K562 (cell line): ENCODE measurements around the gene MAST3. TPM values are rescaled to one million over a fixed set of nuclear protein-coding genes. Genes with fewer than 3 reads are reported as not detected.

Experiments used
- ATAC-seq: fragments of 200-7000 bp; cut with Tn5 transposase; 3 replicates; pipeline ENCODE4 v1.9.1; 2020; ENCODE audit warnings: moderate library complexity
- BruUV-seq: library from RNA; stranded (reverse); fragments of 400-500 nt; replicated peaks from 2 replicates; lab custom pipeline; 2021; lab: Mats Ljungman, UMichigan
- CTCF ChIA-PET: fragments of 300-600 bp; formaldehyde crosslinking; extraction: SDS; loops from one replicate; lab custom pipeline; 2021; ENCODE audit warnings: low intra/inter-chr PET ratio; lab: Yijun Ruan, JAX
- POLR2A ChIA-PET: fragments of 300-600, 350-650 bp; sonication (Branson Sonifier 250); formaldehyde crosslinking; extraction: SDS; loops from one replicate; lab custom pipeline; 2021; ENCODE audit warnings: antibody characterized with exemption, inconsistent platforms; lab: Yijun Ruan, JAX
- DNase-seq, 4 experiments: peaks; one replicate each; pipeline versions ENCODE4 v3.0.0 to v3.0.0-alpha.2; 2011 to 2018; ENCODE audit warnings: low spot score in 3 of 4, mixed read lengths in 3 of 4; ENCODE audit errors: extremely low read depth in 1 of 4
- FAIRE-seq: peaks from 2 replicates; lab custom pipeline; 2011; peaks lifted over from hg19 to GRCh38; lab: Jason Lieb, UNC
- H2AFZ ChIP-seq: 2 replicates; pipeline ENCODE4 v1.6.0; 2011; ENCODE audit warnings: low read depth, low read length, control low read depth, inconsistent platforms
- H3K27ac ChIP-seq: fragments of 200-600 bp; 3 replicates; pipeline ENCODE4 v1.8.0; 2011; ENCODE audit warnings: low read depth, mild to moderate bottlenecking, control low read depth, inconsistent platforms, low read length, moderate library complexity, mixed read lengths; ENCODE audit errors: extremely low read depth
- H3K27me3 ChIP-seq, 2 experiments: fragments of 300-600 bp in 1 of 2; 2 replicates in 1 of 2; 3 replicates in 1 of 2; pipeline versions ENCODE4 v1.6.0 to v1.8.0; 2011; ENCODE audit warnings: inconsistent platforms in 2 of 2, low read length in 2 of 2, mild to moderate bottlenecking in 1 of 2, mixed read lengths in 1 of 2, moderate library complexity in 1 of 2; ENCODE audit not compliant: control insufficient read depth in 2 of 2, insufficient read depth in 2 of 2
- H3K36me3 ChIP-seq: fragments of 300-600 bp; 3 replicates; pipeline ENCODE4 v1.8.0; 2011; ENCODE audit warnings: mild to moderate bottlenecking, low read length, inconsistent platforms; ENCODE audit not compliant: control insufficient read depth, insufficient read depth
- H3K4me1 ChIP-seq, 2 experiments: fragments of 200-600 bp in 1 of 2; replicated peaks in 1 of 2; 2 replicates in 1 of 2; 3 replicates in 1 of 2; pipeline versions ENCODE4 v1.5.1 to v1.8.0; 2011; ENCODE audit warnings: inconsistent platforms in 2 of 2, low read length in 2 of 2, mild to moderate bottlenecking in 1 of 2, mixed read lengths in 1 of 2, moderate library complexity in 1 of 2; ENCODE audit not compliant: control insufficient read depth in 2 of 2, insufficient read depth in 2 of 2
- H3K4me2 ChIP-seq: 2 replicates; pipeline ENCODE4 v1.6.1; 2011; ENCODE audit warnings: low read length, control low read depth, inconsistent platforms, mixed read lengths; ENCODE audit not compliant: insufficient read depth
- H3K4me3 ChIP-seq: fragments of 200-600 bp; sonication (generic), shearing (Covaris generic); 2 replicates; pipeline ENCODE4 v1.5.1; 2016; ENCODE audit warnings: control low read depth, inconsistent platforms
- H3K79me2 ChIP-seq: fragments of 200-600 bp; 3 replicates; pipeline ENCODE4 v1.8.0; 2011; ENCODE audit warnings: low read length, inconsistent platforms; ENCODE audit not compliant: control insufficient read depth, insufficient read depth
- H3K9ac ChIP-seq, 2 experiments: 2 replicates each; pipeline versions ENCODE4 v1.6.0 to v1.6.1; 2011; ENCODE audit warnings: low read depth in 2 of 2, low read length in 2 of 2, control low read depth in 1 of 2, inconsistent platforms in 1 of 2, mild to moderate bottlenecking in 1 of 2, mixed read lengths in 1 of 2; ENCODE audit not compliant: insufficient read depth in 1 of 2
- H3K9me1 ChIP-seq: one replicate; pipeline ENCODE4 v1.6.0; 2011; ENCODE audit warnings: inconsistent platforms, mild to moderate bottlenecking, low read length, moderate library complexity; ENCODE audit not compliant: control insufficient read depth, insufficient read depth
- H3K9me3 ChIP-seq: replicated peaks from 2 replicates; pipeline ENCODE4 v1.5.1; 2011; ENCODE audit warnings: low read depth, low read length, inconsistent platforms; ENCODE audit not compliant: control insufficient read depth, insufficient read depth
- H4K20me1 ChIP-seq: replicated peaks from 2 replicates; pipeline ENCODE4 v1.6.1; 2011; ENCODE audit warnings: low read length, inconsistent platforms, mixed read lengths; ENCODE audit not compliant: control insufficient read depth, insufficient read depth
- DPF2 ChIP-seq: fragments of 450-650 bp; IDR thresholded peaks from 2 replicates; pipeline ENCODE4 v1.6.1; 2016
- E2F1 ChIP-seq: sonication (generic); formaldehyde crosslinking; IDR thresholded peaks from 2 replicates; pipeline ENCODE4 v1.8.1; 2023; ENCODE audit warnings: mild to moderate bottlenecking, missing genetic modification reagents, moderate library complexity
- HDAC8 ChIP-seq: fragments of 450-650 bp; IDR thresholded peaks from 2 replicates; pipeline ENCODE4 v1.6.1; 2016; ENCODE audit warnings: mild to moderate bottlenecking, missing genetic modification characterization, moderate library complexity, missing compliant biosample characterization
- HMBOX1 ChIP-seq: sonication (generic); IDR thresholded peaks from 2 replicates; pipeline ENCODE4 v1.6.1; 2016
- HMG20A ChIP-seq: fragments of 450-650 bp; formaldehyde crosslinking; conservative IDR thresholded peaks from 2 replicates; pipeline ENCODE4 v1.4.0; 2020; ENCODE audit warnings: mild to moderate bottlenecking, mixed read lengths
- MAFG ChIP-seq: fragments of 450-650 bp; conservative IDR thresholded peaks from 2 replicates; pipeline ENCODE4 v1.6.1; 2016; ENCODE audit warnings: missing genetic modification characterization, missing compliant biosample characterization
- MAFK ChIP-seq: IDR thresholded peaks from 2 replicates; pipeline ENCODE4 v1.6.1; 2011; ENCODE audit warnings: low read length, improper control_type of control experiment
- MCM7 ChIP-seq, 2 experiments: fragments of 450-650 bp; IDR thresholded peaks; 2 replicates each; pipeline ENCODE4 v1.6.1; 2016 to 2018
- PPARD ChIP-seq: fragments of 250-450 bp; sonication (Bioruptor Pico); IDR thresholded peaks from 2 replicates; pipeline ENCODE4 v1.8.0; 2022; ENCODE audit warnings: inconsistent platforms, mild to moderate bottlenecking, moderate library complexity
- SREBF1 ChIP-seq: fragments of 150-350 bp; IDR thresholded peaks from 2 replicates; pipeline ENCODE4 v1.6.1; 2014; ENCODE audit warnings: antibody characterized with exemption, low read depth, low read length, borderline replicate concordance
- STAT5A ChIP-seq: IDR thresholded peaks from 2 replicates; pipeline ENCODE4 v1.6.1; 2012; ENCODE audit warnings: low read length, inconsistent platforms, borderline replicate concordance
- TAF1 ChIP-seq: IDR thresholded peaks from 2 replicates; pipeline ENCODE4 v1.6.1; 2011; ENCODE audit warnings: mild to moderate bottlenecking, low read length, moderate library complexity; ENCODE audit not compliant: insufficient read depth, control insufficient read depth, severe bottlenecking; ENCODE audit errors: extremely low read depth
- ZNF124 ChIP-seq: sonication (generic); formaldehyde crosslinking; IDR thresholded peaks from 2 replicates; pipeline ENCODE4 v1.8.1; 2022; ENCODE audit warnings: missing genetic modification reagents
- ZNF589 ChIP-seq: fragments of 200-800 bp; sonication (Bioruptor generic); IDR thresholded peaks from 2 replicates; pipeline ENCODE4 v1.6.1; 2016; ENCODE audit warnings: low read depth, missing genetic modification characterization, missing compliant biosample characterization
- whole genome bisulfite sequencing: fragments of 100-300 bp; shearing (Covaris generic); methylation state at CpG from one replicate; pipeline ENCODE4 v1.1.6; 2016; ENCODE audit warnings: low coverage, mixed read lengths; ENCODE audit not compliant: insufficient coverage; ENCODE audit errors: missing lambda C conversion rate; 5-methylcytosine and 5-hydroxymethylcytosine counted together
- in situ Hi-C: fragments of 300-500 bp; cut with MboI; formaldehyde crosslinking; loops from 4 replicates; pipeline ENCODE4 v1.15.0; 2018; ENCODE audit warnings: inconsistent platforms, mixed read lengths
- intact Hi-C: fragments of 100-400 bp; cut with micrococcal nuclease; formaldehyde crosslinking; loops from 2 replicates; pipeline ENCODE4 v1.14.2; 2022
- polyA plus RNA-seq, 8 experiments: library from polyadenylated mRNA; depleted of rRNA in 4 of 8; stranded (reverse) in 5 of 8; unstranded in 3 of 8; fragments of >200 nt; fragmentation: Nextera tagmentation in 2 of 8; fragmentation: Illumina TruSeq in 1 of 8; extraction: Ambion mirVana in 2 of 8; extraction: Trizol in 1 of 8; gene quantifications; 2 replicates each; pipeline versions ENCODE4 v1.2.1 to v1.2.3, GENCODE V29; 2011 to 2014; ENCODE audit warnings: inconsistent platforms in 1 of 8, missing spikeins in 1 of 8
- total RNA-seq, 7 experiments: library from RNA; depleted of rRNA in 6 of 7; stranded (reverse); fragments of >200 nt in 6 of 7; fragmentation: Illumina TruSeq in 2 of 7; extraction: Trizol in 2 of 7; gene quantifications; 2 replicates each; pipeline versions ENCODE4 v1.2.1 to v1.2.3, GENCODE V29; 2011 to 2021; ENCODE audit warnings: low replicate concordance in 1 of 7

Gene MAST3
- total and polyA plus RNA-seq, 9 of the 15 experiments (the other 6 are each of a cell fraction or from before 2014, with no cell fraction given) = 0.94 to 9.9 (median 2.4) TPM

- TF ChIP-seq DPF2 (no peak), HDAC8 (tag) (no peak), TAF1 (no peak), MAFK (no peak), HMBOX1 (no peak), MAFG (tag) (no peak), PPARD (CRISPR knock-in tag) (no peak)
These were observed 100.4 kb downstream of the MAST3 start (continued) for GRCh38 chr19:18197941-18198340.

GRCh38 chr19:18198374-18198773 is 100.8 kb downstream of the MAST3 start:
- Histone ChIP-seq H3K4me2 (no peak overlapping the region), H3K36me3 (peaks cover 64% of the 10 kb centered on the region; the same call in 2 of the 3 replicates), H2AFZ (no peak overlapping the region), H3K4me1 (peaks cover 19 to 46% of the 10 kb centered on the region in 2 experiments; a peak in 4 of 5 replicates), H3K27ac (no peak overlapping the region), H3K27me3 (no peaks in the 10 kb centered on the region), H3K9ac (no peak overlapping the region), H3K9me1 (no peaks in the 10 kb centered on the region), H4K20me1 (peaks cover 6% of the 10 kb centered on the region; the same call in 1 of the 2 replicates), H3K4me3 (no peak overlapping the region), H3K9me3 (no peaks in the 10 kb centered on the region), H3K79me2 (peaks cover 31% of the 10 kb centered on the region)
- intact Hi-C loops (no loop called here), in situ Hi-C loops (no loop called here)
- FAIRE-seq (no peak), DNase-seq (no peak), ATAC-seq (no peak)
- POLR2A ChIA-PET = interaction anchor here (0.6 to 1.0 kb wide), 4 partner anchors 20 to 1142 kb away, joined by 3 read pairs; no protein-coding TSS in a partner anchor
- TF ChIP-seq ZNF589 (CRISPR knock-in tag) (no peak), SREBF1 (no peak), PPARD (CRISPR knock-in tag) (no peak), E2F1 (CRISPR knock-in tag) (no peak), ZNF124 (CRISPR knock-in tag) (no peak), MCM7 (IDR thresholded peaks at IDR 0.05) (no peak), HMG20A (CRISPR knock-in tag) (no peak), STAT5A (no peak)
- CTCF ChIA-PET = no interaction called here
- BruUV-seq = no TSS peak
- 80% methylated on average over 6 of the region's 6 CpGs for WGBS
